MM.1S (cell line): ENCODE results near the gene COQ2.

Source experiments
- DNase-seq: peaks from one replicate; pipeline ENCODE4 v3.0.0-alpha.2; 2015
- H2AFZ ChIP-seq: fragments of 300-600 bp; sonication (generic); 2 replicates; pipeline ENCODE4 v1.6.0; 2016; ENCODE audit warnings: antibody characterized with exemption, low read length
- H3F3A ChIP-seq: fragments of 300-600 bp; sonication (generic); 2 replicates; pipeline ENCODE4 v1.6.1; 2016; ENCODE audit warnings: mild to moderate bottlenecking, antibody characterized with exemption, low read length, moderate library complexity, mixed read lengths; ENCODE audit not compliant: insufficient read depth
- H3K27ac ChIP-seq: fragments of 300-600 bp; sonication (generic); 2 replicates; pipeline ENCODE4 v1.5.1; 2016; ENCODE audit warnings: mild to moderate bottlenecking, low read length
- H3K27me3 ChIP-seq: fragments of 300-600 bp; sonication (generic); replicated peaks from 2 replicates; pipeline ENCODE4 v1.6.0; 2016; ENCODE audit warnings: low read length; ENCODE audit not compliant: insufficient read depth
- H3K36me3 ChIP-seq: fragments of 300-600 bp; sonication (generic); replicated peaks from 2 replicates; pipeline ENCODE4 v1.6.1; 2016; ENCODE audit warnings: mild to moderate bottlenecking, low read length, mixed read lengths; ENCODE audit not compliant: insufficient read depth
- H3K4me1 ChIP-seq: fragments of 300-600 bp; sonication (generic); 2 replicates; pipeline ENCODE4 v1.6.1; 2016; ENCODE audit warnings: low read length, mixed read lengths
- H3K4me2 ChIP-seq: fragments of 300-600 bp; sonication (generic); 2 replicates; pipeline ENCODE4 v1.6.0; 2016; ENCODE audit warnings: low read depth, low read length
- H3K4me3 ChIP-seq: fragments of 300-600 bp; sonication (generic); 2 replicates; pipeline ENCODE4 v1.5.1; 2016; ENCODE audit warnings: low read length, mixed read lengths
- H3K79me2 ChIP-seq: fragments of 300-600 bp; sonication (generic); 2 replicates; pipeline ENCODE4 v1.6.1; 2016; ENCODE audit warnings: mixed run types, low read length, mixed read lengths
- H3K9ac ChIP-seq: fragments of 300-600 bp; sonication (generic); 2 replicates; pipeline ENCODE4 v1.6.1; 2016; ENCODE audit warnings: low read length, mixed read lengths
- H3K9me2 ChIP-seq: fragments of 300-600 bp; sonication (generic); replicated peaks from 2 replicates; pipeline ENCODE4 v1.6.1; 2016; ENCODE audit warnings: mild to moderate bottlenecking, low read length, mixed read lengths; ENCODE audit not compliant: insufficient read depth
- H3K9me3 ChIP-seq: fragments of 300-600 bp; sonication (generic); replicated peaks from 2 replicates; pipeline ENCODE4 v1.6.1; 2016; ENCODE audit warnings: mild to moderate bottlenecking, low read length, mixed read lengths; ENCODE audit not compliant: insufficient read depth
- H4K20me1 ChIP-seq: fragments of 300-600 bp; sonication (generic); 2 replicates; pipeline ENCODE4 v1.6.1; 2016; ENCODE audit warnings: mild to moderate bottlenecking, low read length, moderate library complexity, mixed read lengths; ENCODE audit not compliant: insufficient read depth
- EZH2 ChIP-seq: fragments of 300-600 bp; sonication (generic); optimal IDR thresholded peaks from 2 replicates; pipeline ENCODE3; 2017; ENCODE audit warnings: low read depth, mild to moderate bottlenecking, antibody characterized with exemption, low read length, mixed read lengths
- EZH2phosphoT487 ChIP-seq: fragments of 300-600 bp; sonication (generic); IDR thresholded peaks from 2 replicates; pipeline ENCODE4 v1.6.1; 2018; ENCODE audit warnings: antibody characterized with exemption, low read length
- TF ChIP-seq, protein P1 (sequence below): fragments of 300-600 bp; sonication (generic); IDR thresholded peaks from 2 replicates; pipeline ENCODE4 v1.5.1; 2016; ENCODE audit warnings: antibody characterized with exemption, low read length, mixed read lengths

COQ2 gene

DNA sequence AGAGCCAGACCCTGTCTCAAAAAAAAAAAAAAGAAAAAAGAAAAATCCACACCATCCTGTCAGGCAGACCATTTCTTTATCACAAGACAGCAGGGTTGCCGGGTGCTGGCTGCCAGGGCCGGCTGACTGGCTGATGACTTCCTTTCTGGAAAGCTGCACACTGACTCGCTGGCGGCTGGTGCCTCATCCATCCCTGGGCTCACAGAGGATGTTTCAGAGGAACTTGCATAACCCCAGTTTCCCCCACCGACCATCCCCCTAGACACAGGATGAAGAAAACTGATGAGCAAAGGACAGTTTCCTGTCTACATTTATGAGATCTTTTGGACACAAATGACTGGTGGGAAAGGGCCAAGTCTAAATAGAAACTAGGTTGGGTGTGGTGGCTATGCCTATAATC, 36.0 kb upstream of the COQ2 start:
- no peaks in the 10 kb centered on the region for H3K4me1 ChIP-seq
- no peak overlapping the region for H3K4me3 ChIP-seq
- no peak overlapping the region for H3K27ac ChIP-seq
- H4K20me1 ChIP-seq, result no peaks in the 10 kb centered on the region
- H3K9ac ChIP-seq, result no peak overlapping the region
- no peaks in the 10 kb centered on the region for H3K36me3 ChIP-seq
- DNase-seq, result no peak
- H3K9me2 ChIP-seq, result no peaks in the 10 kb centered on the region
- no peak for TF ChIP-seq EZH2
- no peak overlapping the region for H2AFZ ChIP-seq
- H3K9me3 ChIP-seq, result no peaks in the 10 kb centered on the region
- no peaks in the 10 kb centered on the region for H3F3A ChIP-seq
- H3K27me3 ChIP-seq, result no peaks in the 10 kb centered on the region
- no peaks in the 10 kb centered on the region for H3K79me2 ChIP-seq
- no peak overlapping the region for H3K4me2 ChIP-seq

DNA sequence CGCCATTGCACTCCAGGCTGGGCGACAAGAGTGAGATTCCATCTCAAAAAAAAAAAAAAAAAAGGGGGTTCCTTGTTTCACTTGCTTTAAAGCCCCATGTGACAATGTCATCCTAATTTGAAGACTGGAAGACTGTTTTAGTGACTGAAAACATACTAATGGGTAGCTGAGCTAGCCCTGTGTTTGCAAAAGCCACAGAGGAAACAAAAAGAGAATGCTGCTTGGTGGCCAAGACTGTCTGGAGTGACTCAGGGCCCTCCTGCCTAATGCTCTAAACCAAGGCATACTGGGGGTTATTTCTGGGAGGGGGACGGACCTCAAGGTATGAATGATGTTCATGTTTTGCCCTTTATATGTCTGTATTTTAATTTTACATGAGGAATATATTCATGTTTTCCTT, 34.1 kb upstream of the COQ2 start:
- no peaks in the 10 kb centered on the region for H4K20me1 ChIP-seq
- no peak overlapping the region for H3K4me3 ChIP-seq
- H2AFZ ChIP-seq, result no peak overlapping the region
- H3K27me3 ChIP-seq, result no peaks in the 10 kb centered on the region
- H3F3A ChIP-seq, result no peaks in the 10 kb centered on the region
- H3K4me1 ChIP-seq, result no peaks in the 10 kb centered on the region
- no peaks in the 10 kb centered on the region for H3K36me3 ChIP-seq
- H3K9me2 ChIP-seq, result no peaks in the 10 kb centered on the region
- H3K27ac ChIP-seq, result no peak overlapping the region
- TF ChIP-seq EZH2 (no peak), EZH2phosphoT487 (no peak)
- TF ChIP-seq, protein P1, sequence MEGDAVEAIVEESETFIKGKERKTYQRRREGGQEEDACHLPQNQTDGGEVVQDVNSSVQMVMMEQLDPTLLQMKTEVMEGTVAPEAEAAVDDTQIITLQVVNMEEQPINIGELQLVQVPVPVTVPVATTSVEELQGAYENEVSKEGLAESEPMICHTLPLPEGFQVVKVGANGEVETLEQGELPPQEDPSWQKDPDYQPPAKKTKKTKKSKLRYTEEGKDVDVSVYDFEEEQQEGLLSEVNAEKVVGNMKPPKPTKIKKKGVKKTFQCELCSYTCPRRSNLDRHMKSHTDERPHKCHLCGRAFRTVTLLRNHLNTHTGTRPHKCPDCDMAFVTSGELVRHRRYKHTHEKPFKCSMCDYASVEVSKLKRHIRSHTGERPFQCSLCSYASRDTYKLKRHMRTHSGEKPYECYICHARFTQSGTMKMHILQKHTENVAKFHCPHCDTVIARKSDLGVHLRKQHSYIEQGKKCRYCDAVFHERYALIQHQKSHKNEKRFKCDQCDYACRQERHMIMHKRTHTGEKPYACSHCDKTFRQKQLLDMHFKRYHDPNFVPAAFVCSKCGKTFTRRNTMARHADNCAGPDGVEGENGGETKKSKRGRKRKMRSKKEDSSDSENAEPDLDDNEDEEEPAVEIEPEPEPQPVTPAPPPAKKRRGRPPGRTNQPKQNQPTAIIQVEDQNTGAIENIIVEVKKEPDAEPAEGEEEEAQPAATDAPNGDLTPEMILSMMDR, result no peak
- DNase-seq, result no peak
- no peak overlapping the region for H3K4me2 ChIP-seq
- H3K9ac ChIP-seq, result no peak overlapping the region
- no peaks in the 10 kb centered on the region for H3K9me3 ChIP-seq
- no peaks in the 10 kb centered on the region for H3K79me2 ChIP-seq

DNA sequence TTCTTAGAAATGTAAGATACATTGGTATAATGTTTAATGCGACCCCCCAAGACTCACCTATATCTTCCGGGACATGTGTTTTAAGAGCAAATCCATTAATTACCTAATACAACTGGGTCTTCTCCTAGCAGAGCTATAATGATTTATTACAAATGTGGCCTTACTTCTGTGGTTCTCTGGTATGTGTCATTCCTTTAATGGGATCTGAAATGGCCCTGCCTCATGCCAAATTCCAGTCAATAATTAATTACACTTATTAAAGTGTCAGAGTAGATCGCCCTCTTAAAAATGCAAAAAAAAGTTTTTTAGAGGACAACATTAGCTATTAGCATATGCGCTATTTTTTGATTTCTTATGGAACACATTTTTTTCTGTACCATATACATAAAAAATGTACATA, 33.1 kb upstream of the COQ2 start:
- no peaks in the 10 kb centered on the region for H3F3A ChIP-seq
- H3K9ac ChIP-seq, result no peak overlapping the region
- no peaks in the 10 kb centered on the region for H4K20me1 ChIP-seq
- no peaks in the 10 kb centered on the region for H3K27me3 ChIP-seq
- H2AFZ ChIP-seq, result no peak overlapping the region
- no peaks in the 10 kb centered on the region for H3K9me3 ChIP-seq
- H3K4me1 ChIP-seq, result no peaks in the 10 kb centered on the region
- H3K9me2 ChIP-seq, result no peaks in the 10 kb centered on the region
- no peaks in the 10 kb centered on the region for H3K79me2 ChIP-seq
- H3K36me3 ChIP-seq, result no peaks in the 10 kb centered on the region
- TF ChIP-seq EZH2 (no peak), EZH2phosphoT487 (no peak)
- TF ChIP-seq, protein P1, result no peak
- no peak overlapping the region for H3K4me2 ChIP-seq
- no peak for DNase-seq
- H3K27ac ChIP-seq, result no peak overlapping the region
- no peak overlapping the region for H3K4me3 ChIP-seq

DNA sequence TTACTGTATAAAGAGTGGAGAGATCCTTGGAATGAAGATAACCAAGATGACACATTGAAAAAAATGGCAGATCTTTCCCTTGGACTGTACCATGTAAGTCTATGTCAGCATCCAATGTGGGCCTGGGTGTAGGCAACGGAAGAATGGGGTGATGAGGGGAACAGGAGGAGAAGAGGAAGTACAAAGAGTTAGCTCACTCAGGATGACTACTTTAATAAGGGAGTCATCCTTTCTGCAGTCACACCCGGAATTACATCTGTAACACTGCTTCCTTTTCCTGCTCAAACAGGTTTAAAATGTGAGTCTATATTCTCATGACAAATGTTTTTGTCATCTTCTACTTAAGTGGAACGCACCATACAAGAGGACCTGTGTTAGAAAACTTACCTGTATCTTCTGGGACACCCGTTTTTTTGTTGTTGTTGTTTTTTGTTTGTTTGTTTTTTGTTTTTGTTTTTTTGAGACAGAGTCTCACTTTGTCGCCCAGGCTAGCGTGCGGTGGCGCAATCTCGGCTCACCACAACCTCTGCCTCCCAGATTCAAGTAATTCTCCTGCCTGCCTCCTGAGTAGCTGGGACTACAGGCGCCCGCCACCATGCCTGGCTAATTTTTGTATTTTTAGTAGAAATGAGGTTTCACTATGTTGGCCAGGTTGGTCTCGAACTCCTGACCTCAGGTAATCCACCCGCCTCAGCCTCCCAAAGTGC, 32.0 kb upstream of the COQ2 start:
- TF ChIP-seq, protein P1, result no peak
- TF ChIP-seq EZH2 (no peak), EZH2phosphoT487 (no peak)
- no peaks in the 10 kb centered on the region for H3K4me1 ChIP-seq
- no peaks in the 10 kb centered on the region for H3K9me2 ChIP-seq
- H4K20me1 ChIP-seq, result no peaks in the 10 kb centered on the region
- no peak overlapping the region for H3K4me3 ChIP-seq
- no peaks in the 10 kb centered on the region for H3F3A ChIP-seq
- no peaks in the 10 kb centered on the region for H3K27me3 ChIP-seq
- no peak overlapping the region for H3K9ac ChIP-seq
- H3K4me2 ChIP-seq, result no peak overlapping the region
- no peaks in the 10 kb centered on the region for H3K36me3 ChIP-seq
- H3K27ac ChIP-seq, result no peak overlapping the region
- no peaks in the 10 kb centered on the region for H3K9me3 ChIP-seq
- no peak for DNase-seq
- no peak overlapping the region for H2AFZ ChIP-seq
- H3K79me2 ChIP-seq, result no peaks in the 10 kb centered on the region
